K562 (cell line): ENCODE data around the gene PRDM1. TPM values are rescaled to one million over a fixed set of nuclear protein-coding genes. Genes with fewer than 3 reads are reported as not detected.
A peak's percentile ranks its signal among the peaks of the same experiment; 100 is the strongest.

Experiments used
- ATAC-seq: fragments of 200-7000 bp; cut with Tn5 transposase; 3 replicates; pipeline ENCODE4 v1.9.1; 2020; ENCODE audit warnings: moderate library complexity
- BruUV-seq: library from RNA; stranded (reverse); fragments of 400-500 nt; replicated peaks from 2 replicates; lab custom pipeline; 2021; lab: Mats Ljungman, UMichigan
- CTCF ChIA-PET: fragments of 300-600 bp; formaldehyde crosslinking; extraction: SDS; loops from one replicate; lab custom pipeline; 2021; ENCODE audit warnings: low intra/inter-chr PET ratio; lab: Yijun Ruan, JAX
- POLR2A ChIA-PET: fragments of 300-600, 350-650 bp; sonication (Branson Sonifier 250); formaldehyde crosslinking; extraction: SDS; loops from one replicate; lab custom pipeline; 2021; ENCODE audit warnings: antibody characterized with exemption, inconsistent platforms; lab: Yijun Ruan, JAX
- DNase-seq, 4 experiments: peaks; one replicate each; pipeline versions ENCODE4 v3.0.0 to v3.0.0-alpha.2; 2011 to 2018; ENCODE audit warnings: low spot score in 3 of 4, mixed read lengths in 3 of 4; ENCODE audit errors: extremely low read depth in 1 of 4
- FAIRE-seq: peaks from 2 replicates; lab custom pipeline; 2011; peaks lifted over from hg19 to GRCh38; lab: Jason Lieb, UNC
- H2AFZ ChIP-seq: 2 replicates; pipeline ENCODE4 v1.6.0; 2011; ENCODE audit warnings: low read depth, low read length, control low read depth, inconsistent platforms
- H3K27ac ChIP-seq: fragments of 200-600 bp; 3 replicates; pipeline ENCODE4 v1.8.0; 2011; ENCODE audit warnings: low read depth, mild to moderate bottlenecking, control low read depth, inconsistent platforms, low read length, moderate library complexity, mixed read lengths; ENCODE audit errors: extremely low read depth
- H3K27me3 ChIP-seq, 2 experiments: fragments of 300-600 bp in 1 of 2; 2 replicates in 1 of 2; 3 replicates in 1 of 2; pipeline versions ENCODE4 v1.6.0 to v1.8.0; 2011; ENCODE audit warnings: inconsistent platforms in 2 of 2, low read length in 2 of 2, mild to moderate bottlenecking in 1 of 2, mixed read lengths in 1 of 2, moderate library complexity in 1 of 2; ENCODE audit not compliant: control insufficient read depth in 2 of 2, insufficient read depth in 2 of 2
- H3K36me3 ChIP-seq: fragments of 300-600 bp; 3 replicates; pipeline ENCODE4 v1.8.0; 2011; ENCODE audit warnings: mild to moderate bottlenecking, low read length, inconsistent platforms; ENCODE audit not compliant: control insufficient read depth, insufficient read depth
- H3K4me1 ChIP-seq, 2 experiments: fragments of 200-600 bp in 1 of 2; replicated peaks in 1 of 2; 2 replicates in 1 of 2; 3 replicates in 1 of 2; pipeline versions ENCODE4 v1.5.1 to v1.8.0; 2011; ENCODE audit warnings: inconsistent platforms in 2 of 2, low read length in 2 of 2, mild to moderate bottlenecking in 1 of 2, mixed read lengths in 1 of 2, moderate library complexity in 1 of 2; ENCODE audit not compliant: control insufficient read depth in 2 of 2, insufficient read depth in 2 of 2
- H3K4me2 ChIP-seq: 2 replicates; pipeline ENCODE4 v1.6.1; 2011; ENCODE audit warnings: low read length, control low read depth, inconsistent platforms, mixed read lengths; ENCODE audit not compliant: insufficient read depth
- H3K4me3 ChIP-seq: fragments of 200-600 bp; sonication (generic), shearing (Covaris generic); 2 replicates; pipeline ENCODE4 v1.5.1; 2016; ENCODE audit warnings: control low read depth, inconsistent platforms
- H3K79me2 ChIP-seq: fragments of 200-600 bp; 3 replicates; pipeline ENCODE4 v1.8.0; 2011; ENCODE audit warnings: low read length, inconsistent platforms; ENCODE audit not compliant: control insufficient read depth, insufficient read depth
- H3K9ac ChIP-seq, 2 experiments: 2 replicates each; pipeline versions ENCODE4 v1.6.0 to v1.6.1; 2011; ENCODE audit warnings: low read depth in 2 of 2, low read length in 2 of 2, control low read depth in 1 of 2, inconsistent platforms in 1 of 2, mild to moderate bottlenecking in 1 of 2, mixed read lengths in 1 of 2; ENCODE audit not compliant: insufficient read depth in 1 of 2
- H3K9me1 ChIP-seq: one replicate; pipeline ENCODE4 v1.6.0; 2011; ENCODE audit warnings: inconsistent platforms, mild to moderate bottlenecking, low read length, moderate library complexity; ENCODE audit not compliant: control insufficient read depth, insufficient read depth
- H3K9me3 ChIP-seq: replicated peaks from 2 replicates; pipeline ENCODE4 v1.5.1; 2011; ENCODE audit warnings: low read depth, low read length, inconsistent platforms; ENCODE audit not compliant: control insufficient read depth, insufficient read depth
- H4K20me1 ChIP-seq: replicated peaks from 2 replicates; pipeline ENCODE4 v1.6.1; 2011; ENCODE audit warnings: low read length, inconsistent platforms, mixed read lengths; ENCODE audit not compliant: control insufficient read depth, insufficient read depth
- ARID1B ChIP-seq: fragments of 450-650 bp; IDR thresholded peaks from 2 replicates; pipeline ENCODE4 v1.6.1; 2016; ENCODE audit warnings: antibody characterized with exemption, mild to moderate bottlenecking, inconsistent platforms
- RBBP5 ChIP-seq: fragments of 200-600 bp; sonication (generic); IDR thresholded peaks from 2 replicates; pipeline ENCODE4 v1.6.1; 2012; ENCODE audit warnings: borderline replicate concordance, mild to moderate bottlenecking, low read length, control low read depth, inconsistent platforms; ENCODE audit not compliant: insufficient read depth, poor library complexity, severe bottlenecking
- WGBS: fragments of 100-300 bp; shearing (Covaris generic); methylation state at CpG from one replicate; pipeline ENCODE4 v1.1.6; 2016; ENCODE audit warnings: low coverage, mixed read lengths; ENCODE audit not compliant: insufficient coverage; ENCODE audit errors: missing lambda C conversion rate; 5-methylcytosine and 5-hydroxymethylcytosine counted together
- in situ Hi-C: fragments of 300-500 bp; cut with MboI; formaldehyde crosslinking; loops from 4 replicates; pipeline ENCODE4 v1.15.0; 2018; ENCODE audit warnings: inconsistent platforms, mixed read lengths
- intact Hi-C: fragments of 100-400 bp; cut with micrococcal nuclease; formaldehyde crosslinking; loops from 2 replicates; pipeline ENCODE4 v1.14.2; 2022
- polyA plus RNA-seq, 8 experiments: library from polyadenylated mRNA; depleted of rRNA in 4 of 8; stranded (reverse) in 5 of 8; unstranded in 3 of 8; fragments of >200 nt; fragmentation: Nextera tagmentation in 2 of 8; fragmentation: Illumina TruSeq in 1 of 8; extraction: Ambion mirVana in 2 of 8; extraction: Trizol in 1 of 8; gene quantifications; 2 replicates each; pipeline versions ENCODE4 v1.2.1 to v1.2.3, GENCODE V29; 2011 to 2014; ENCODE audit warnings: inconsistent platforms in 1 of 8, missing spikeins in 1 of 8
- total RNA-seq, 7 experiments: library from RNA; depleted of rRNA in 6 of 7; stranded (reverse); fragments of >200 nt in 6 of 7; fragmentation: Illumina TruSeq in 2 of 7; extraction: Trizol in 2 of 7; gene quantifications; 2 replicates each; pipeline versions ENCODE4 v1.2.1 to v1.2.3, GENCODE V29; 2011 to 2021; ENCODE audit warnings: low replicate concordance in 1 of 7

The PRDM1 gene
- total and polyA plus RNA-seq, 9 of the 15 experiments (the other 6 are each of a cell fraction or from before 2014, with no cell fraction given) = 0.09 to 0.89 (median 0.27) TPM

GRCh38 chr6:106134087-106134770 lies 48.1 kb downstream of the PRDM1 start:
- no peaks in the 10 kb centered on the region for H3K27me3 ChIP-seq
- H2AFZ ChIP-seq = peak overlapping the region; percentile 89
- no peaks in the 10 kb centered on the region for H3K36me3 ChIP-seq
- DNase-seq (no peak), FAIRE-seq (no peak), ATAC-seq (no peak; the same call in 2 of the 3 replicates)
- no peaks in the 10 kb centered on the region for H3K79me2 ChIP-seq
- POLR2A ChIA-PET = interaction anchor here (0.7 to 1.2 kb wide), 2 partner anchors 26 to 45 kb away, joined by 3 read pairs; no protein-coding TSS in a partner anchor
- CTCF ChIA-PET = no interaction called here
- H3K27ac ChIP-seq = peak overlapping the region; percentile 67; the same call in 2 of the 3 replicates
- H3K4me2 ChIP-seq = no peak overlapping the region
- BruUV-seq = no TSS peak
- WGBS = 87% methylated on average over 15 of the region's 17 CpGs
- peaks cover 13 to 28% of the 10 kb centered on the region in 2 experiments for H3K4me1 ChIP-seq
- in situ Hi-C loops (no loop called here), intact Hi-C loops (no loop called here)
- H3K9me1 ChIP-seq = no peaks in the 10 kb centered on the region
- TF ChIP-seq RBBP5 = peak; percentile 28
- no peak for TF ChIP-seq ARID1B
- H3K9me3 ChIP-seq = no peaks in the 10 kb centered on the region
- H3K9ac ChIP-seq = no peak overlapping the region; a peak in 1 of 4 replicates
- H4K20me1 ChIP-seq = no peaks in the 10 kb centered on the region
- H3K4me3 ChIP-seq = no peak overlapping the region
